Esophagus muscularis mucosa (tissue), 3 donors: ENCODE measurements around the gene ZFPM1.

Experiments
- POLR2AphosphoS5 ChIP-seq, 2 donors: sonication (generic); formaldehyde crosslinking; IDR thresholded peaks; one replicate each; pipeline ENCODE4 v1.6.1; 2017; ENCODE audit warnings: antibody characterized with exemption in 2 of 2
- TF ChIP-seq, protein P1 (sequence below), 3 experiments: fragments of 200-600 bp in 2 of 3; fragments of 450-650 bp in 1 of 3; sonication (generic) in 2 of 3; IDR thresholded peaks; one replicate each; pipeline ENCODE4 v1.5.1; 2017 to 2019; ENCODE audit warnings: antibody characterized with exemption in 3 of 3, mild to moderate bottlenecking in 2 of 3, moderate library complexity in 1 of 3

DNA sequence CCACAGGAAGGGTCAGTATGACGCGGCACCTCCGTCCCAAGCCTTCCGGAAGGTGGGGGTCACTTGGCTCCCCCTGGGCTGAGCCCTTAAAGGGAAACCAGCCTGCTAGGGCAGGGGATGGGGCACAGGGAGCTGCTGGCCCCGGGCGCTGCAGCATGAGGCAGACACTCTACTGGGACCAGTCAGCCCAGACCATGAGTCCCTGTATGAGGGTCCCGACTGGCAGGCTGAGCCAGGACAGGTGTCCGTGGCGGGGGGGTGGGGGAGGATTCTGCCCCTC lies 73.8 kb downstream of the ZFPM1 start:
- TF ChIP-seq POLR2AphosphoS5 (IDR thresholded peaks at IDR 0.05), result no peak
- TF ChIP-seq, protein P1, sequence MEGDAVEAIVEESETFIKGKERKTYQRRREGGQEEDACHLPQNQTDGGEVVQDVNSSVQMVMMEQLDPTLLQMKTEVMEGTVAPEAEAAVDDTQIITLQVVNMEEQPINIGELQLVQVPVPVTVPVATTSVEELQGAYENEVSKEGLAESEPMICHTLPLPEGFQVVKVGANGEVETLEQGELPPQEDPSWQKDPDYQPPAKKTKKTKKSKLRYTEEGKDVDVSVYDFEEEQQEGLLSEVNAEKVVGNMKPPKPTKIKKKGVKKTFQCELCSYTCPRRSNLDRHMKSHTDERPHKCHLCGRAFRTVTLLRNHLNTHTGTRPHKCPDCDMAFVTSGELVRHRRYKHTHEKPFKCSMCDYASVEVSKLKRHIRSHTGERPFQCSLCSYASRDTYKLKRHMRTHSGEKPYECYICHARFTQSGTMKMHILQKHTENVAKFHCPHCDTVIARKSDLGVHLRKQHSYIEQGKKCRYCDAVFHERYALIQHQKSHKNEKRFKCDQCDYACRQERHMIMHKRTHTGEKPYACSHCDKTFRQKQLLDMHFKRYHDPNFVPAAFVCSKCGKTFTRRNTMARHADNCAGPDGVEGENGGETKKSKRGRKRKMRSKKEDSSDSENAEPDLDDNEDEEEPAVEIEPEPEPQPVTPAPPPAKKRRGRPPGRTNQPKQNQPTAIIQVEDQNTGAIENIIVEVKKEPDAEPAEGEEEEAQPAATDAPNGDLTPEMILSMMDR (IDR thresholded peaks at IDR 0.05), result no peak
